KG1 (cell line): ENCODE results near the gene BPGM.
"Not testable (repeated sequence)": the region's sequence is repeated elsewhere in the genome, so short reads cannot be mapped to it uniquely, and the experiment has no call there.

Experiments
- DNase-seq: peaks from one replicate; lab custom pipeline; 2025; lab: John Stamatoyannopoulos, UW

The BPGM gene

GRCh38 chr7:134665045-134665444, 18.4 kb downstream of the BPGM start:
- not testable (repeated sequence) for DNase-seq

DNA sequence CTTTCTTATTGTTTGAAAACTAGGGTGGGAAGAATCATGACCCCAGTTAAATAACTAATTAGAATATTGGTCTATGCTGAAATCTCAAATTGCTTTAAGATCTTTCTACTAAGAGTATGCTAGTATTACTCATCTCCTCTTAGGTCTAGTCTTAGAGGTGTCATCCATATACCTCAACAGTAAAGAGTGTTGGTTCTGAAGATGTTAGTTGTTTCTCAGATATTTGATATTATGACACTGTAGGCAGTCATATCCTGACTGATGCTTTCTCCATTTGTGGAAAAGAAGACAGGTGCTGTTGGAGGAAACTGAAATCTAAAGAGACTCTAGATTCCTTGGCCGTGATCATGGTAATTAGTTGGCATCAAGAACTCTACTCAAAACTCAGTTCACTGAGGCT, 21.2 kb downstream of the BPGM start:
- DNase-seq: no peak

GRCh38 chr7:134669388-134669787, 22.7 kb downstream of the BPGM start:
- DNase-seq: no peak

GRCh38 chr7:134669845-134670373, 23.3 kb downstream of the BPGM start:
- peak; percentile 28 for DNase-seq

DNA sequence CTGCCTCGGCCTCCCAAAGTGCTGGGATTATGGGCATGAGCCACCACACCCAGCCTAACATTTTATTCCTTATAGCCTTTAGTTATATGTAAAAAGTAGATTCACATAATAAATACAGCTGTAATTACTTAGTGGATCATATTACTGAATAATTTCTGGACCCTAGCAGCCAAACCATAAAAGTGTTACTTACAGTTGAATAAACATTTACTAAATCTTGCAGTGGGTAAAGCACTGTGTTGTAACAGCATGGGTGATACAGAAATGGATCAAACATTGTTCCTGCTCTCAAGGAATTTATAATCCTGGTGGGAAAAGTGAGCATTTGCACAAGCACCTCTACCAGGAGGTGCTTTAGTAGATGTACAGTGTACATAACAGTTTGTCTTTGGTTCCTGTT, 25.0 kb downstream of the BPGM start:
- DNase-seq: no peak

GRCh38 chr7:134674424-134674823, 27.8 kb downstream of the BPGM start:
- DNase-seq: no peak

GRCh38 chr7:134676743-134677142, 30.1 kb downstream of the BPGM start:
- no peak for DNase-seq

- DNase-seq: no peak
Observed at GRCh38 chr7:134678115-134678514, 31.5 kb downstream of the BPGM start.

DNA sequence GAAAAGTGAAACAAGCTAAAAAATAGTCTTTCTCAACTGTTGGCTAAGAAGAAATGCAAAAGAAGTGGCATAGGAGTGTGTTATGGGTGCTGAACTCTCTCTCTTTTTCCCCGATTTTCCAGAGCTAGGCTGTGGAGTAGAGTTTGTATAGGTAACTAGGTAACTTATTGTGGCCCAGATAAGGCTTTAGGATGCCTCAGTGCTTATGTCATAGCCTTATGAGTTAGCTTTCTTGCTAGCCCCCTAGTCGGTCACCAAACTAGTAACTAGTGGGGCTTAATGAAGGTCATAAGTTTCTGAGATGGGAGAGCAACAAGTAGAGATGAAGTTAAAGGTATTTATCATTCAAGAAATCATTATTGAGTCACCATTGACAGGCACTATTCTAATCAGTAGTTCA, 32.4 kb downstream of the BPGM start:
- no peak for DNase-seq

DNA sequence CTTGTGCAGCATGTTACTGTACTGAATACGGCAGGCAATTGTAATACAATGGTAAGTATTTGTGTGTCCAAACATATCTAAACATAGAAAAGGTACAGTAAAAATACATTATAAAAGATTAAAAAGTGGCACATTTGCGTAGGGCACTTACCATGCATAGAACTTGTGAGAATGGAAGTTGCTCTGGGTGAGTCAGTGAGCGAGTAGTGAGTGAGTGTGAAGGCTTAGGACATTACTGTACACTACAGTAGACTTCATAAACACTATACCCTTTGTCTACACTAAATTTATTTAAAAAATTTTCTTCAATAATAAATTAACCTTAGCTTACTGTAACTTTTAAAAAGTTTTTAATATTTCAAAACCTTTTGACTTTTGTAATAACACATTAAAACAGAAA, 37.5 kb downstream of the BPGM start:
- DNase-seq: no peak

- no peak for DNase-seq
Observed at GRCh38 chr7:134685250-134685649, 38.6 kb downstream of the BPGM start.

- no peak for DNase-seq
Observed at GRCh38 chr7:134686786-134687185, 40.1 kb downstream of the BPGM start.

DNA sequence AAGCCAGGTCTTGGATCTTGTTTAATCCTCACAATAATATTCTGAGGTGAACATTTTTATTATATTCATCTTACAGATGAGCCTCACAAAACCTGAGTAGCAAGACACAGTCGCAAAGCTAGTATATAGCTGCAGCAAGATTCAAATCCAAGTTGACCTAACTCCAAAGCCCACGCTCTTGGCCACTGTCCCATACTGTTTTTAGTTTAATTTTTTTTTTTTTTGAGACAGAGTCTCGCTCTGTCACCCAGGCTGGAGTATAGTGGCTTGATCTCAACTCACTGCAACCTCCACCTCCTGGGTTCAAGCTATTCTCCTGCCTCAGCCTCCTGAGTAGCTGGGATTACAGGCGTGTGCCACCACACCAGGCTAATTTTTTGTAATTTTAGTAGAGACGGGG, 42.9 kb downstream of the BPGM start:
- DNase-seq: not testable (repeated sequence)

GRCh38 chr7:134690016-134690415, 43.4 kb downstream of the BPGM start:
- no peak for DNase-seq

DNA sequence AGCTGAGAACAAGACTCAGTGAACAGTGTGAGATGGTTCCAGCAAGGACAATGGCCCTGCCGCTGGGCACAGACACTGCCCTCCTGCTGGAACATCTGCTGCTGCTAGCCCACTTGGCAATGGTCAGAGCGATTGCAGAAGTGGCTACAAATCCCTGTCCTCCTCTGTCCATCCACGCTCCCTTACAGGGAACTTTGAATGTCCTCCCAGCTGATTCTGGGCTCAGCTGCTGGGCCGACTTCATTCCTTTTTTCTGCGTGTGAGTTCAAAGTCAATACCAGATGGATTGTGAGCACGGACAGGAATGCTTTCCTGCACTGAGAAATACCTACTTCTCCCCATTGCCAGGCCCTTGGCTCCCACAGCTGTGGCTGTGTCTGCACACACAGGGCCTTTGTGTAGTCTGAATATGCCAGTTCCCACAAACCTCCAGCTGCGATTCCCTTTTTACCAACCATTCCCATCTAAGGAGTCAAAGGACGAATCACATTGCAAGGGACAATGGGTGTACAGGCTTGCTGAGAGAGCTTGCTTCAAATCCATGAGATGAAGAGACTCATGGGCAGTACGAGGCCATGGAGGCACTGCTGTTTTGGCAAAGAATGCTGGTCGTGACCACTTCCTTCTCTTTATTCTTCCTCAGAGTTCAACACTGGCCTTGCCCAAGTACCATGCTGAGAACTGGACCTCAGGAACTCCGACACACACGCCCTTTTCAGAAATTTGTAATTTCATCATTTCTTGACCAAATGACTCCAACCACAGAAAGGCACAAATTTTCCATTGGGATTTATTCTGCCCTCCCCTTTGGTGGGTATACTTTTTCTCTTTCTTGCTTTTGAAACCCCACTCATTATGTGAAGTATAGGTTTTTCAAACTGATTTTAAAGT, 44.2 kb downstream of the BPGM start:
- no peak for DNase-seq

GRCh38 chr7:134691546-134692343, 45.1 kb downstream of the BPGM start:
- no peak for DNase-seq

GRCh38 chr7:134692344-134692705, 45.7 kb downstream of the BPGM start:
- no peak for DNase-seq

DNA sequence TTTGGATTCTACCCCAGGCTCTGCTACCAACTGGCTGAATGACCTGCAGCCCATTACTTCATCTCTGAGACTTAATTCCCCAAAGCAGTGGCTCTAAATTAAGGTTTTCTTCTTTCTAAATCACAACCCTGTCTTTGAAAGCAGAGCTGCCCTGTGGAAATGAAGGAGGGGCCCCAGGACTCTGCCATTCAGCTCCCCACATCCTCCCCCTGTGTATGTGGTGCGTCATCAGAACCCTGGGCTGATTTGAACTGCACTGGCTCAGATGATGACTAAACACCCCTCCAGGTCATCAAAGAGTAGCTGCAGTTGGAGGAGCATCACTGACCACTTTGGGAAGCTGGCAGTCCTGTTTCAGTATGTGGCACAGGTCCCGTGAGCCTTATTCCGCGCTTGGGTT, 46.6 kb downstream of the BPGM start:
- DNase-seq: no peak

DNA sequence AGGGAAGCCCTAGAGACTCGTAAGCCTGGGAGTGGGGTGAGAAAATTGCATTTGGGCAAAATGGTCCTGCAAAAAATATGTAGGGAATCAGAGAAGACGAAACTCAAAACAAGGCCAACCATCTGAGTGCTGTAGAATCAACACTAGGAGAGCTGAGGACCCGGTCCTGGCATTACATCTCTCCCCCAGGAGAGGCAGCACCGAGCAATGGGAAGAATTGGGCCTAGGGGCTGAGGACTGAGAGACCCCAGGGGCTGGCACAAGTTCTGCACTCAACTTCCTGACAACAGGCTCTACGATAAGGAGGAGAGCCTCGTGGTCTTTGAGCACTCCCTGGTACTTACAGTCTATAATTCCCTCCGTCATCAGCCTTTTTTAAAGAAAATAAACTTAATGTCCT, 47.6 kb downstream of the BPGM start:
- no peak for DNase-seq

- no peak for DNase-seq
Observed at GRCh38 chr7:134694767-134695166, 48.1 kb downstream of the BPGM start.

- no peak for DNase-seq
Observed at GRCh38 chr7:134695321-134695860, 48.7 kb downstream of the BPGM start.

- no peak for DNase-seq
Observed at GRCh38 chr7:134696261-134696660, 49.6 kb downstream of the BPGM start.
